Cardiac septum (tissue), 1 donor: Measurements from ENCODE around the gene CA12. TPM values are rescaled to one million over a fixed set of nuclear protein-coding genes. Genes with fewer than 3 reads are reported as not detected.
"Not testable (repeated sequence)": the region's sequence is repeated elsewhere in the genome, so short reads cannot be mapped to it uniquely, and the experiment has no call there.

Source experiments
- DNase-seq: peaks from one replicate; pipeline ENCODE4 v3.0.0-alpha.2; 2020; ENCODE audit warnings: low spot score
- intact Hi-C: fragments of 100-400 bp; cut with DNase I; formaldehyde crosslinking; loops from one replicate; pipeline ENCODE4 v1.14.0; 2022
- total RNA-seq: library from RNA; stranded (reverse); fragmentation: NEBNext Ultra II Directional; extraction: Animal tissue kit (Norgen Biotek cat#: 25700); gene quantifications from one replicate; pipeline ENCODE4 v1.2.1, GENCODE V29; 2021
- donor health status: DM: no; HTN: no; CAD: no.

Gene CA12
- total RNA-seq, 1 donor from 2014 or later, result 0.11 TPM

DNA sequence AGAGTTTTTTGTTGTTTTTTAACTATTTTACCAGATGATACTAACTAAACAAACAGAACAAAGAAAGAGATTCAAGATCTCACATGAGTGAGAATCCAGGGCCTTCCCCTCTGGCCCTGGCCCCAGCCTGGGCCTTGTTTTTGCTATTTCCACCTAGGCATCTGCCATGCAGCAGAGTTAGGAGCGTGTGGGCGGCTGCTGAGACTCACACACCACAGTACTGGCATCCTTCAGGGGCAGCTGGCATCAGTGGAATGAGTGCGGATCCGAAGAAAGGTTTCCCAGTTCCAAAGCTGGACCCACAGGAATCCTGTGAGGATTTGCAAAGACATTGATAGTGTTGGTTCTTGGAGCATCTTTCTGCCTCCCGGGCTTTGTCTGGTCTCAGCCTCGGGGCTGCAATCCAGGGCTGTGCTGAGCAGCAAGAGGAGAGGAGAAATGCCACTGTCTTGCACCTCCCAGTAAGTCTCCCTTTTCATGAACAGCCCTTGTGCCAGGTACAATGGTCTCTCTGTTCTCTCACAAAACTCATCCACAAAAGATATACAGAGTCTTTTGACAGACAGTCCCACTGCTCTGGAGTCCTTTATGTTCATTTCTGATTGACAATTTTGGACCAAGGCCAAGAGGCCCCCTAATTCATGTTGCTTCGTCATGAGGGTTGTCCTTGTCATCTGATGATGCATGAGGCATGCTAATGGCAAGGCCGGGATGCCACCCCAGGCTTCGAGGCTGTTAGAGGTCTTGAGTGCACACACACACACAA lies 57.7 kb downstream of the CA12 start:
- no peak for DNase-seq
- intact Hi-C loops, result no loop called here

- intact Hi-C loops, result no loop called here
- no peak for DNase-seq
Observed at GRCh38 chr15:63322541-63322940, 59.1 kb downstream of the CA12 start.

DNA sequence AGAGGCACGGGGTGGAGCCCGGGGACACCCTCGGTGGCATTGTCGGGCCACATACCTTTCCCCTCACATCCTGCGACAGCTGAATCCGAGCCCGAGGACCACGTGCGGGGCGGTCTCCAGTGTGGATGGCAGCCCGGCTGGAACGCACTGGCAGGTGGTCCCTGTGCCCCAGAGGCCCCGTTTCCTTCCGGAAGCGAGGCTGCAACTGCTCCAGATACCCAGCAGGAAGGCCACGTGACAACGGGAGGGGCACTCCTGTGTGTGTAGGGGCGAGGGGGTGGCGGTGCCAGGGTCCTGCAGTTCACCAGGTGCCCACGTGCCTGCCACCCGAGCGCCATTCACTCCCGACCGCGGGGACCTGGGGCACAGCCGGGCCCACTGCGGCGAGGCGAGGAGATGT lies 60.2 kb downstream of the CA12 start:
- intact Hi-C loops, result no loop called here
- DNase-seq, result no peak

DNA sequence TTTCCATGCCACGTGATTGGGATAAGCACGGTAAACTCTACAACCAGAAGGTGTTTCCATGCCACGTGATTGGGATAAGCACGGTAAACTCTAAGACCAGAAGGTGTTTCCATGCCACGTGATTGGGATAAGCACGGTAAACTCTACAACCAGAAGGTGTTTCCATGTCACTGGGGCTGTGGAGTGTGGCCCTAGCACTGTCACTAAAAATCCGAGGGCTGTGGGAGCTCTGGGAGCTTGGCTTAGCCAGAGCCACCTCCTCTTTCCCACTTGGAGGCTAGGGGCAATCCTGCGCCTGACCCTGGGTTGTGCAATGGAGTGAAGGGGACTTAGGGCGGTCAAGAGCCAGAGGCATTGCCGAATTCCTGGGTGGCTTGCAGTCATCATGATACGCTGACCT lies 60.7 kb downstream of the CA12 start:
- intact Hi-C loops, DNase-seq: not testable (repeated sequence)

GRCh38 chr15:63320446-63320845 lies 61.2 kb downstream of the CA12 start:
- DNase-seq, intact Hi-C loops: not testable (repeated sequence)

GRCh38 chr15:63319065-63319464 lies 62.6 kb downstream of the CA12 start:
- no peak for DNase-seq
- intact Hi-C loops, result no loop called here

- intact Hi-C loops, result no loop called here
- DNase-seq, result no peak
Observed at GRCh38 chr15:63318344-63318743, 63.3 kb downstream of the CA12 start.

DNA sequence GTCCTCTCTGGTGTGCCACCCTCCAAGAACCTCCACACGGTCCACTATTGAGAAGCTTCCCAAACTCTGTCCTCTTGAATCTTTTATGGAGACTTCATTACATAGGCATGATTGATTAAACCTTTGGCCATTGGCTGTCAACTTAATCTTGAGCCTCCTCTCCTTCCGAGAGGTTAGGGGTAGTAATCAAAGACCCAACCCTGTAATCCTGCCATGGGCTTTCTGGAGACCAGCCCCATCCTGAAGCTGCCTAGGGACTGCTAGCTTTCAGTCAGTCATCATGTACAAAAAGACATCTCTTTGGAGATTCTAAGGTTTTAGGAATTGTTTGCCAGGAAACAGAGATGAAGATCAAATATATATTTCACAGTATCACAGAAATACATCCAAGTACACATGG lies 67.2 kb downstream of the CA12 start:
- intact Hi-C loops, result no loop called here
- no peak for DNase-seq

- no peak for DNase-seq
- intact Hi-C loops, result no loop called here
Observed at GRCh38 chr15:63313825-63314224, 67.8 kb downstream of the CA12 start.

DNA sequence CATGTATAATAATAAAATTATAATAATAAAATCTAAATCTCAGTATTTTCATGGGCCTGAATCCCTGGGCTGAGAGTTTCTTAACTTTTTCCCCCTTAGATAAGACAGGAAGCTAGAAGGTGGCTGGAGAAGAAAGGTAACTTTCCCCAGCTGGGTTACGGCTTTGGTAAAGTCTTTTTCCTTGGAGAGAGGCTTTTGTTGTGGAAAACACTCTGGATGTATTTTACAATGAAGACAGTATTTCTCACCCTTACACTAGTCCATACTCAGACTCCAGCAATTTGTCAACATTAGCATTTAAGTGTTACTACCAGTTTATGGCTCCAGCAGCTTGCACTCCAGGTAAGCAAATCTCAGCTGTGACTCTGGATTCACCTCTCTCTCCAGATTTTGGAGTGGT lies 69.4 kb downstream of the CA12 start:
- DNase-seq, result no peak
- intact Hi-C loops, result no loop called here

GRCh38 chr15:63310646-63311045 lies 71.0 kb downstream of the CA12 start:
- DNase-seq, result no peak
- intact Hi-C loops, result no loop called here

GRCh38 chr15:63308947-63309346 lies 72.7 kb downstream of the CA12 start:
- DNase-seq, result no peak
- intact Hi-C loops, result no loop called here

DNA sequence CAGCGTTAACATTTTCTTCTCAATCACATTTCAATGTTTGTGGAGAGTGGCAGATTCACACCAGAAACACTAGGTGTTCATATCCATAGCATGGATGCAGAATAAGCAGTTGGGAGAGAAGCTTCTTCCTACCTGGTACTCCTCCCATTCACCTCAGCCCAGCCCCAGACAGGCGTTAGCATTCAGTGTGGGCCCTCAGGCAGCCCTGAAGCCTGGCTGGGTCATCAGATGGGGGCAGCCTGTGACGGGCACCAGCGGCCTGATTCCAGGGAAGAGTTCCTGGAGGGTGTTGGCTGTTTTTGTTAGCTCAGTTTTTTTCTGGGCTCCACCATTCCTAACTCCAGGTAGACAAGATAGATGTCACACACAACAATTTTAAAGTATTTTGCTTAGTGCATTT lies 73.2 kb downstream of the CA12 start:
- intact Hi-C loops, result no loop called here
- no peak for DNase-seq

DNA sequence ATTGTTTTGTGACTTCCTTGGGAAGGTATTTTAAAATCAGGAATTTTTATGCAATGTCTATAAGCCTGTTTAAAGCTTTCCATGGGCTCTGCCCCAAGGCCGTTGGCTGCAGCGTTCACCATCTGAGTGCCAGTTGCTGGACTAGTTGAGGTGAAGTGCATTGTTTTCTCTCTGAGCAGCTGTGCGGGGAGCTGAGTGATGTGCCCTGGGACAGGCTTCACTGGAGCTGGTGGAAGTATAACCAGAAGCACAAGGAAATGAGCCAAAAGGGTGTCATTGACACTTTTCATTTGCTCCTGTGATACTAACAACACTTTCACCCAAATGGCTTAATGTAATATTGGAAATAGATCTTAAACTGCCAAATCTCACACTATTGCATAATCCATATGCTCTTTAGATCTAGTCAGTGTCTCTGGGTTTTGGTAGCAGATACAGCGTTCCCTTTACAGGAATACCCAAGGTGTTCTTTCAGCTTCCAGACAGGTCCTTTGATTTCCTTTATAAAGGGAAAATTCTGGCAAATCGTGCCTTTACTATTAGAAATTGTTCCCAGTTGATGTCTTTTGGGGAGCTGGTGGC lies 75.1 kb downstream of the CA12 start:
- DNase-seq, result no peak
- intact Hi-C loops, result no loop called here

DNA sequence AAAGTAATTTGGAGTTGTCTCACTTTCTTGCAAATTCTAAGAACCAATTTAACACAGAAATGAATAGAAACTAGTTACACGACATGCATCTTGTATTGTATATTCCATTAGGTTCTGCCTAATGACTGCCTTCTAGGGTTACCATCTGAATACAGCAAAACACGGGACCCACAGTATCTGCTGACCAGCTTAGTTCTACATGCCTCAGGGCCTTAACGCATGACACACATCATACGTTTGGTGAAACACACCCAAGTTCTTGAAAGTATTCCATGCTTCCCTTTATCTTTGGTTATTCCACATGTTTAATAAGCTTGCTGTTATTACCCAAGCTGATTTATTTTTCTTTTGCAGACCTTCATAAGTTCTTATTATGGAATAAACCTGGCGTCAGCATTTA lies 76.4 kb downstream of the CA12 start:
- intact Hi-C loops, result no loop called here

DNA sequence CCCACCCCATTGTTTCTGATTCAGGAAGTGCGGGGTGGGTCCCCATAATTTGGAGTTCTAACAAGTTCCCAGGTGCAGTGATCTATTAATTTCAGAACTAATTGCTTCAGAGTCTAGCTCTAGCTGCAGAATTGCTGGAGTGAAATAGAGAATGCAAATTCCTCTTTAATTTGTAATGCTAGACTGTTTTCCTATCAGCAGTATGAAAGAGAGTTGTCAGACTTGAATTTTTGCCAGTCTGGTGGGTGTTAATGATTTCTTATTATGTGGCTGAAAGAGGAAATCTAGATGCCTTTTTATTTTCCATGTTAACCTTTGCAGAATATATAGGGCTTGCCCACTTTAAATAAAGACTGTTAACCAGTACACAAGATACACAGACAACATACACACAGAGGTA lies 80.6 kb downstream of the CA12 start:
- intact Hi-C loops, result no loop called here
- DNase-seq, result no peak

More for the DNA sequence above, 76.4 kb downstream of the CA12 start:
- DNase-seq, result no peak

GRCh38 chr15:63299943-63300575 lies 81.6 kb downstream of the CA12 start:
- DNase-seq, result no peak
- intact Hi-C loops, result loop anchor here (10.0 kb wide), 1 partner anchor 305 kb away; no protein-coding TSS in a partner anchor

DNA sequence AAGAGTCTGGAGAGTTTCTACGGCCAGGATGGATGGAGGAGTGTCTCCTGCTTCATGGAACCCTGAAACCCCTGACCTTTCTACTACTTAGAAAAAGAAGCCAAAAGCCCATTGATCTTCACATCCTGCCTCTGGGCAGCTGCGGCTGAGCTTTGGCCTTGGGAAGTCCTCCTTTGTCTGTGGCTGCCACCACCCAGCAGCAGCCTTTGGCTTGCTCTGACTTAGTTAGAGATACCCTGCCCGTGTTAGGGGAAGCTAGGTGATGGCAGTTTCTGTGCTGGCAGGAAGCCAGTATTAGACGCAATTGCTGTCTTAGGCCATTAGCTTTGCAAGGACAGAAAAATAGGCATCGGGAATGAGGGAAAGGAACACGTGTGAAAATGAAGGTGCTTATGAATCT lies 85.5 kb downstream of the CA12 start:
- DNase-seq, result no peak
- intact Hi-C loops, result loop anchor here (10.0 kb wide), 1 partner anchor 309 kb away; no protein-coding TSS in a partner anchor

DNA sequence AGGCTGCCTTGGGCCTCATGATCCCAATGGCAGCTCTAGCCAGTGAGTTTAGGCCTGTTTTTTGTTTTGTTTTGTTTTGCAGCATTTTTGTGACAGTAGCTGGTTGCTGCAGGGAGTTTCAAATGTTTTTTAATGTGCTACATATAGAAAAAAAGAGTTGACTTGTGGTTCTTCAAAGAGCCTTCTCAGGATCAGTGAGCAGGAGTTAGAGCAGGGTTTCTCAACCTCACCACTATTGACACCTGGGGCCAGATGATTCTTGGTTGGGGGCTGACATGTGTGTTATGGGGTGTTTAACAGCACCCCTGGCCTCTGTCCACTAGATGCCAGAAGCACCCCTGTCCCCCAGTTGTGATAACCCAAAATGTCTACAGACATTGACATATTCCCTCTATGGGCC lies 86.3 kb downstream of the CA12 start:
- intact Hi-C loops, result loop anchor here (10.0 kb wide), 1 partner anchor 309 kb away; no protein-coding TSS in a partner anchor
- no peak for DNase-seq

DNA sequence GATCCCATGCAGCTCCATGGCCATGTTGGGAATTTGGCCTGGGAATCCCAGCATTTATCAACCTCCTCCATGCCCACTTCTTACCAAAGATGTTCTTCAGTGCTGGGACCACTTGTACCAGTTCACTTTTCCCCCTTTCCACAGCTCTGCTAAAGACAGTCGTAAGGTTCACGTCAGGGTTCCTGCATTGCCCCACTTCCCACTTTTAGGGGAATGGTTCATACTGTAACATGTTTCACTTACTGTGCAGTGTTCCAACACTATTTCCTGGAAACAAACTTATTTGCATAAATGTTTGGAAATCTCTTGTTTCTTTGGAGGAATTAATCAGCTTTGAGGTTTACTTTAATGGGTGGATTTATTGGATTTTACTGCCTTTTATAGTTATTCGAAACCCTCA lies 87.3 kb downstream of the CA12 start:
- DNase-seq, result no peak
- intact Hi-C loops, result loop anchor here (10.0 kb wide), 1 partner anchor 310 kb away; no protein-coding TSS in a partner anchor

DNA sequence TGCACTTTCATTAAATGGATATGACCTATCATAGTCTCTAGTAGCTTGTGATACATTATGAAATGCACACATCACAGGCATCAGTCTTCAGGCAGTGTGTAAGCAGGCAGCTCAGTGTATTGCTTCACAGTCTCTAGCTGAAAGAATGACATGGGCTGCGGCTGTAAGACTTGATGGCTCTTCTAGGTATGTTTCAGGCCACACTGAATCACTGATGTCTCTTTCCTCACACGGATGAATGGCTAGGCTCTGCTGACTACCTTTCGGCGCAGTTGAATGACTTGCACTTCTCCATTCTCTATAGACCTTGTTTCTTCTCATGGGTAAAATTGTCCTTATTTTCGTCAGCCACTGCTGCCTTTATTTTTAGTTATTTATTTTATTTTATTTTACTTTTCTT lies 88.9 kb downstream of the CA12 start:
- no peak for DNase-seq
- intact Hi-C loops, result loop anchor here (10.0 kb wide), 1 partner anchor 312 kb away; no protein-coding TSS in a partner anchor
